ENCODE measurements around the gene PTPRN2. TPM values are rescaled to one million over a fixed set of nuclear protein-coding genes. Genes with fewer than 3 reads are reported as not detected.

PTPRN2 gene
- total RNA-seq, 4 donors from 2014 or later, result 14.9 to 34.3 (median 21.3) TPM

DNA sequence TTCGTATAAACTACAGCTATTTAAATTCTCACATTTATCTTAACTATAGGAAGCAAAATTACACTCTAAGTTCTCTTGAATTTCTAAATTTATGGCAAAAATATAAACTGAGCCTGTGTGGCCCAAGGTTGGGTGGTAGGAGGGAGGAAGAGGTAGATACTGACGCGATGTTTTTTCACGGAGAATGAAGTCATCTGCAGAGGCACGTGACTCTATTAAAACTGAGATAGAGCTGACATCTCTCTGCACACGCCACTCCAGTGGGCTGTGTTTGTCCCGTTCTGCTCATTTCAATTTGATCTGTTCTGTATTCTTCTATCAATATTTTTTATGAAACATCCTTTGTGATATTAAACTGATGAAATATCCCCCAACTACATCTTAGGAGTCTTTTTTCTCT, 964.1 kb downstream of the PTPRN2 start:
- Histone ChIP-seq H3K27ac (no peak overlapping the region), H3K4me1 (no peaks in the 10 kb centered on the region), H3K4me3 (no peak overlapping the region), H3K36me3 (no peaks in the 10 kb centered on the region), H3K27me3 (no peaks in the 10 kb centered on the region), H3K9me3 (no peaks in the 10 kb centered on the region)
- TF ChIP-seq POLR2A (IDR thresholded peaks at IDR 0.05), result no peak
- TF ChIP-seq, protein P1, sequence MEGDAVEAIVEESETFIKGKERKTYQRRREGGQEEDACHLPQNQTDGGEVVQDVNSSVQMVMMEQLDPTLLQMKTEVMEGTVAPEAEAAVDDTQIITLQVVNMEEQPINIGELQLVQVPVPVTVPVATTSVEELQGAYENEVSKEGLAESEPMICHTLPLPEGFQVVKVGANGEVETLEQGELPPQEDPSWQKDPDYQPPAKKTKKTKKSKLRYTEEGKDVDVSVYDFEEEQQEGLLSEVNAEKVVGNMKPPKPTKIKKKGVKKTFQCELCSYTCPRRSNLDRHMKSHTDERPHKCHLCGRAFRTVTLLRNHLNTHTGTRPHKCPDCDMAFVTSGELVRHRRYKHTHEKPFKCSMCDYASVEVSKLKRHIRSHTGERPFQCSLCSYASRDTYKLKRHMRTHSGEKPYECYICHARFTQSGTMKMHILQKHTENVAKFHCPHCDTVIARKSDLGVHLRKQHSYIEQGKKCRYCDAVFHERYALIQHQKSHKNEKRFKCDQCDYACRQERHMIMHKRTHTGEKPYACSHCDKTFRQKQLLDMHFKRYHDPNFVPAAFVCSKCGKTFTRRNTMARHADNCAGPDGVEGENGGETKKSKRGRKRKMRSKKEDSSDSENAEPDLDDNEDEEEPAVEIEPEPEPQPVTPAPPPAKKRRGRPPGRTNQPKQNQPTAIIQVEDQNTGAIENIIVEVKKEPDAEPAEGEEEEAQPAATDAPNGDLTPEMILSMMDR (IDR thresholded peaks at IDR 0.05), result no peak
- no peak for DNase-seq

- no peaks in the 10 kb centered on the region for H3K4me1 ChIP-seq
Observed at GRCh38 chr7:157622408-157623205, 965.0 kb downstream of the PTPRN2 start.

DNA sequence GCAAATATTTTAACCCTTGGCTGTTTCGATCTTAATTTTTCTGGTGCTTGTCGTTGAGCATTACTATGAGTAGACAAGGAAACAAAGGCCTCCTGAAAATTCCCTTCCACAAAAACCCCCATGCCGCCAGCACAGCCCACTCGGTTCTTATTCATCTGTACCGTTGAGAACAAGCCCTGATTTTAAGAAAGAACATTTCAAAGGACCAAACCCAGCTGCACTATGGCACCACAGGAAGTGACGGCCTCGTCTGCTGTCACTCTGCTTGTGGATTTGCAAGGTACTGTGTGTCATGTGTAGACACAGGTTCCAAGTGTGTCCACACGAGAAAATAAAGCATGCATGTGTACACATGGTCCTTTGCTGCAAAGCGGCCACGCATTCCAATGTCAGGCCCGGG, 965.6 kb downstream of the PTPRN2 start:
- Histone ChIP-seq H3K9me3 (no peaks in the 10 kb centered on the region), H3K27me3 (no peaks in the 10 kb centered on the region), H3K4me3 (no peak overlapping the region), H3K36me3 (no peaks in the 10 kb centered on the region), H3K4me1 (no peaks in the 10 kb centered on the region), H3K27ac (no peak overlapping the region)
- TF ChIP-seq POLR2A (IDR thresholded peaks at IDR 0.05), result no peak
- TF ChIP-seq, protein P1 (IDR thresholded peaks at IDR 0.05), result no peak
- DNase-seq, result no peak

More at GRCh38 chr7:157622408-157623205, 965.0 kb downstream of the PTPRN2 start:
- H3K36me3 ChIP-seq, result no peaks in the 10 kb centered on the region
- H3K4me3 ChIP-seq, result no peak overlapping the region
- peak in 1 of 3 donors; percentile 36 for DNase-seq
- H3K27ac ChIP-seq, result no peak overlapping the region
- no peak for TF ChIP-seq POLR2A (IDR thresholded peaks at IDR 0.05)
- TF ChIP-seq, protein P1 (IDR thresholded peaks at IDR 0.05), result no peak
- no peaks in the 10 kb centered on the region for H3K9me3 ChIP-seq
- no peaks in the 10 kb centered on the region for H3K27me3 ChIP-seq

- Histone ChIP-seq H3K27me3 (no peaks in the 10 kb centered on the region), H3K4me1 (no peaks in the 10 kb centered on the region), H3K4me3 (no peak overlapping the region), H3K27ac (no peak overlapping the region), H3K36me3 (no peaks in the 10 kb centered on the region), H3K9me3 (no peaks in the 10 kb centered on the region)
- DNase-seq, result peak in 1 of 3 donors; percentile 36
- no peak for TF ChIP-seq POLR2A (IDR thresholded peaks at IDR 0.05)
- TF ChIP-seq, protein P1 (IDR thresholded peaks at IDR 0.05), result no peak
Observed at GRCh38 chr7:157621131-157621681, 966.4 kb downstream of the PTPRN2 start.

DNA sequence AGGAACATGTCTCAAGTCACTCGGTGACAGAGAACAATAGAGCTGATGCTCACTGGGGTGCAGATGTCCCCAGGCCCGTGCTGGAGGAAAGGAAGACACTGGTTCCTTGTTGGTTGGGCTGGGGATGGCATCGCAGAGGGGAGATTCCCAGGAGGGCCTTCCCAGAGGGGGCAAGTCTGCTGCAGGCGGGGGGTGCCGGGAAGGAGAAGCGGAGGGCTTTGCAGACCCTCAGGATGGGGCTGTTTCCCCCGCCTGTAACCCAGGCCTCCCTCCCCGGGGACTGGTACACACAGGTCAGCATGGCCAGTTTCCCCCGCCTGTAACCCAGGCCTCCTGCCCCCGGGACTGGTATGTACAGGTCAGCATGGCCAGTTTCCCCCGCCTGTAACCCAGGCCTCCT, 967.0 kb downstream of the PTPRN2 start:
- no peak for TF ChIP-seq POLR2A (IDR thresholded peaks at IDR 0.05)
- TF ChIP-seq, protein P1 (IDR thresholded peaks at IDR 0.05), result no peak
- Histone ChIP-seq H3K4me3 (no peak overlapping the region), H3K27ac (no peak overlapping the region), H3K36me3 (no peaks in the 10 kb centered on the region), H3K9me3 (no peaks in the 10 kb centered on the region), H3K27me3 (no peaks in the 10 kb centered on the region), H3K4me1 (no peaks in the 10 kb centered on the region)
- DNase-seq, result peak in 1 of 3 donors; percentile 27
